IMR-90 (cell line): Measurements from ENCODE around the gene RTF1. TPM values are rescaled to one million over a fixed set of nuclear protein-coding genes. Genes with fewer than 3 reads are reported as not detected.

Experiments used
- ATAC-seq: fragments of 200-7000 bp; cut with Tn5 transposase; 2 replicates; pipeline ENCODE4 v1.9.1; 2020; ENCODE audit warnings: low read depth, mild to moderate bottlenecking, moderate library complexity
- BruUV-seq: library from RNA; stranded (reverse); fragments of 400-500 nt; replicated peaks from 2 replicates; lab custom pipeline; 2021; lab: Mats Ljungman, UMichigan
- CTCF ChIA-PET: fragments of 300-600 bp; formaldehyde crosslinking; extraction: SDS; loops from one replicate; lab custom pipeline; 2021; ENCODE audit warnings: antibody characterized with exemption; lab: Yijun Ruan, JAX
- POLR2A ChIA-PET: fragments of 300-600 bp; sonication (Branson Sonifier 250); formaldehyde crosslinking; loops from one replicate; lab custom pipeline; 2022; ENCODE audit warnings: antibody characterized with exemption; ENCODE audit not compliant: unreplicated experiment; lab: Charles Lee
- DNase-seq: peaks from one replicate; pipeline ENCODE4 v3.0.0; 2013
- H2AFZ ChIP-seq: replicated peaks from 2 replicates; pipeline ENCODE3; 2013; ENCODE audit warnings: low read length, mild to moderate bottlenecking; ENCODE audit not compliant: poor library complexity
- H2AK5ac ChIP-seq: 2 replicates; pipeline ENCODE4 v1.6.1; 2013; ENCODE audit warnings: low read depth, low read length, inconsistent platforms
- H2AK9ac ChIP-seq: replicated peaks from 2 replicates; pipeline ENCODE3; 2013; ENCODE audit warnings: mild to moderate bottlenecking, low read depth, low read length, moderate library complexity; ENCODE audit not compliant: poor library complexity
- H2BK120ac ChIP-seq: 2 replicates; pipeline ENCODE4 v1.6.1; 2013; ENCODE audit warnings: low read depth, low read length, inconsistent platforms
- H2BK15ac ChIP-seq: 3 replicates; pipeline ENCODE4 v1.6.1; 2013; ENCODE audit warnings: low read depth, low read length, inconsistent platforms
- H2BK20ac ChIP-seq: 2 replicates; pipeline ENCODE4 v1.6.1; 2013; ENCODE audit warnings: low read depth, mild to moderate bottlenecking, inconsistent platforms, low read length, moderate library complexity
- H2BK5ac ChIP-seq: 2 replicates; pipeline ENCODE4 v1.6.1; 2013; ENCODE audit warnings: mild to moderate bottlenecking, low read depth, low read length, inconsistent platforms; ENCODE audit not compliant: poor library complexity, severe bottlenecking
- H3K14ac ChIP-seq: replicated peaks from 2 replicates; pipeline ENCODE4 v1.6.1; 2013; ENCODE audit warnings: low read depth, low read length, inconsistent platforms
- H3K18ac ChIP-seq: 2 replicates; pipeline ENCODE4 v1.6.1; 2013; ENCODE audit warnings: low read depth, low read length, control low read depth
- H3K23ac ChIP-seq: 2 replicates; pipeline ENCODE4 v1.6.1; 2013; ENCODE audit warnings: low read depth, low read length, inconsistent platforms
- H3K27ac ChIP-seq: 2 replicates; pipeline ENCODE4 v1.5.1; 2013; ENCODE audit warnings: mild to moderate bottlenecking, control low read depth, low read length; ENCODE audit not compliant: insufficient read depth
- H3K27me3 ChIP-seq: 2 replicates; pipeline ENCODE4 v1.6.1; 2013; ENCODE audit warnings: low read length; ENCODE audit not compliant: control insufficient read depth, insufficient read depth
- H3K36me3 ChIP-seq: 2 replicates; pipeline ENCODE4 v1.6.1; 2013; ENCODE audit warnings: low read length, mixed read lengths; ENCODE audit not compliant: control insufficient read depth, insufficient read depth
- H3K4ac ChIP-seq: 2 replicates; pipeline ENCODE4 v1.6.1; 2013; ENCODE audit warnings: low read depth, low read length, inconsistent platforms
- H3K4me1 ChIP-seq: 2 replicates; pipeline ENCODE4 v1.6.1; 2013; ENCODE audit warnings: low read length, mixed read lengths; ENCODE audit not compliant: control insufficient read depth, insufficient read depth
- H3K4me2 ChIP-seq: 2 replicates; pipeline ENCODE4 v1.6.1; 2013; ENCODE audit warnings: low read depth, mild to moderate bottlenecking, control low read depth, low read length, moderate library complexity
- H3K4me3 ChIP-seq: 2 replicates; pipeline ENCODE4 v1.5.1; 2013; ENCODE audit warnings: low read depth, mild to moderate bottlenecking, control low read depth, low read length, moderate library complexity; ENCODE audit not compliant: insufficient read depth
- H3K56ac ChIP-seq: 2 replicates; pipeline ENCODE4 v1.6.1; 2013; ENCODE audit warnings: low read length, inconsistent platforms; ENCODE audit not compliant: insufficient read depth; ENCODE audit errors: extremely low read depth
- H3K79me1 ChIP-seq, 2 experiments: 2 replicates each; pipeline ENCODE4 v1.6.1; 2013; ENCODE audit warnings: low read length in 2 of 2, inconsistent platforms in 1 of 2, low read depth in 1 of 2
- H3K9ac ChIP-seq: 2 replicates; pipeline ENCODE4 v1.6.1; 2013; ENCODE audit warnings: low read depth, low read length, control low read depth
- H3K9me1 ChIP-seq: 2 replicates; pipeline ENCODE4 v1.6.1; 2013; ENCODE audit warnings: low read length, inconsistent platforms; ENCODE audit not compliant: insufficient read depth
- H3K9me3 ChIP-seq: 2 replicates; pipeline ENCODE4 v1.6.1; 2013; ENCODE audit warnings: low read length; ENCODE audit not compliant: control insufficient read depth, insufficient read depth
- H4K20me1 ChIP-seq: 2 replicates; pipeline ENCODE4 v1.6.1; 2013; ENCODE audit warnings: low read length, inconsistent platforms; ENCODE audit not compliant: insufficient read depth
- H4K5ac ChIP-seq: 2 replicates; pipeline ENCODE4 v1.6.1; 2013; ENCODE audit warnings: mild to moderate bottlenecking, low read depth, low read length, control low read depth
- H4K8ac ChIP-seq, 2 experiments: 2 replicates each; pipeline ENCODE4 v1.6.1; 2013; ENCODE audit warnings: low read depth in 2 of 2, low read length in 2 of 2, control low read depth in 1 of 2, inconsistent platforms in 1 of 2
- H4K91ac ChIP-seq: 2 replicates; pipeline ENCODE4 v1.6.1; 2013; ENCODE audit warnings: low read depth, low read length, inconsistent platforms; ENCODE audit not compliant: insufficient read depth
- BHLHE40 ChIP-seq: fragments of 150-350 bp; IDR thresholded peaks from 2 replicates; pipeline ENCODE4 v1.6.1; 2016; ENCODE audit warnings: mild to moderate bottlenecking, low read depth, low read length
- CEBPB ChIP-seq: IDR thresholded peaks from 2 replicates; pipeline ENCODE4 v1.6.1; 2012; ENCODE audit warnings: low read depth, low read length, improper control_type of control experiment
- CHD1 ChIP-seq: IDR thresholded peaks from 2 replicates; pipeline ENCODE4 v1.6.1; 2012; ENCODE audit warnings: low read depth, low read length, improper control_type of control experiment
- FOS ChIP-seq: fragments of 150-350 bp; IDR thresholded peaks from 2 replicates; pipeline ENCODE4 v1.6.1; 2016; ENCODE audit warnings: low read depth, low read length
- MAFK ChIP-seq: IDR thresholded peaks from 2 replicates; pipeline ENCODE4 v1.6.1; 2012; ENCODE audit warnings: low read depth, low read length, improper control_type of control experiment
- MAZ ChIP-seq: IDR thresholded peaks from 2 replicates; pipeline ENCODE4 v1.6.1; 2012; ENCODE audit warnings: low read depth, mild to moderate bottlenecking, low read length, improper control_type of control experiment, moderate library complexity, borderline replicate concordance
- MXI1 ChIP-seq: IDR thresholded peaks from 2 replicates; pipeline ENCODE4 v1.6.1; 2012; ENCODE audit warnings: low read depth, mild to moderate bottlenecking, low read length, moderate library complexity, borderline replicate concordance
- NFE2L2 ChIP-seq: fragments of 150-350 bp; IDR thresholded peaks from 2 replicates; pipeline ENCODE4 v1.6.1; 2016; ENCODE audit warnings: low read depth, mild to moderate bottlenecking, low read length
- POLR2A ChIP-seq: IDR thresholded peaks from 2 replicates; pipeline ENCODE4 v1.6.1; 2012; ENCODE audit warnings: mild to moderate bottlenecking, low read depth, low read length
- RAD21 ChIP-seq: IDR thresholded peaks from 2 replicates; pipeline ENCODE4 v1.6.1; 2012; ENCODE audit warnings: low read length, improper control_type of control experiment
- RCOR1 ChIP-seq: IDR thresholded peaks from 2 replicates; pipeline ENCODE4 v1.6.1; 2012; ENCODE audit warnings: mild to moderate bottlenecking, low read length, improper control_type of control experiment; ENCODE audit not compliant: insufficient replicate concordance
- RFX5 ChIP-seq: IDR thresholded peaks from 2 replicates; pipeline ENCODE4 v1.8.0; 2012; ENCODE audit warnings: low read depth, mild to moderate bottlenecking, low read length, moderate library complexity
- SMC3 ChIP-seq: fragments of 150-350 bp; IDR thresholded peaks from 2 replicates; pipeline ENCODE4 v1.6.1; 2016; ENCODE audit warnings: low read depth, mild to moderate bottlenecking, antibody characterized with exemption, low read length, moderate library complexity
- WGBS, 2 experiments: methylation state at CpG; one replicate each; pipeline versions ENCODE4 v1.1.5 to v1.1.7; 2013; ENCODE audit warnings: missing lambda C conversion rate in 2 of 2; ENCODE audit not compliant: insufficient read length in 1 of 2; ENCODE audit errors: extremely low coverage in 2 of 2; 5-methylcytosine and 5-hydroxymethylcytosine counted together
- dilution Hi-C: fragments of 300-500 bp; cut with HindIII; formaldehyde crosslinking; loops from one replicate; pipeline ENCODE4 v1.14.3; 2018; ENCODE audit warnings: low sequenced_read_pairs; ENCODE audit not compliant: unreplicated experiment
- in situ Hi-C: fragments of 300-500 bp; cut with MboI; formaldehyde crosslinking; loops from 3 replicates; pipeline ENCODE4 v1.14.3; 2019; ENCODE audit warnings: low sequenced_read_pairs, inconsistent platforms, mixed read lengths
- intact Hi-C: fragments of 100-400 bp; cut with micrococcal nuclease; formaldehyde crosslinking; loops from 2 replicates; pipeline ENCODE4 v1.10.0; 2022
- polyA plus RNA-seq, 3 experiments: library from polyadenylated mRNA; depleted of rRNA; stranded (reverse); fragments of >200 nt; gene quantifications; 2 replicates each; pipeline ENCODE4 v1.2.3, GENCODE V29; 2012; ENCODE audit warnings: low replicate concordance in 1 of 3
- total RNA-seq: library from RNA; depleted of rRNA; stranded (reverse); fragments of >200 nt; gene quantifications from 2 replicates; pipeline ENCODE4 v1.2.3, GENCODE V29; 2012
- TF ChIP-seq, protein P1 (sequence below): fragments of 150-350 bp; IDR thresholded peaks from 2 replicates; pipeline ENCODE4 v1.6.1; 2017; ENCODE audit warnings: mild to moderate bottlenecking, antibody characterized with exemption, low read length, low read depth
- TF ChIP-seq, protein P2 (sequence below): fragments of 150-350 bp; IDR thresholded peaks from 2 replicates; pipeline ENCODE4 v1.6.1; 2016; ENCODE audit warnings: low read depth, mild to moderate bottlenecking, low read length, moderate library complexity, borderline replicate concordance
- TF ChIP-seq, protein P3 (sequence below): conservative IDR thresholded peaks from 2 replicates; pipeline ENCODE4 v1.5.1; 2012; ENCODE audit warnings: mild to moderate bottlenecking, low read depth, low read length, improper control_type of control experiment

Gene RTF1
- total and polyA plus RNA-seq, 2 of the 4 experiments (the other 2 are of a cell fraction), result 15.1 to 24.3 TPM

GRCh38 chr15:41511331-41511898 is 94.5 kb downstream of the RTF1 start:
- intact Hi-C loops, result no loop called here
- Histone ChIP-seq H3K9me1 (no peaks in the 10 kb centered on the region), H2BK20ac (no peak overlapping the region), H4K91ac (no peak overlapping the region), H3K4me2 (no peak overlapping the region), H4K5ac (no peak overlapping the region), H3K23ac (no peak overlapping the region), H3K36me3 (peaks cover 2% of the 10 kb centered on the region; the same call in 1 of the 2 replicates), H4K20me1 (no peaks in the 10 kb centered on the region), H2AK9ac (no peak overlapping the region), H2BK120ac (no peak overlapping the region), H3K4me3 (no peak overlapping the region), H3K79me1 (no peaks in the 10 kb centered on the region), H2AK5ac (no peak overlapping the region), H3K27ac (no peak overlapping the region), H3K27me3 (peaks cover 38% of the 10 kb centered on the region), H4K8ac (no peak overlapping the region), H3K4ac (no peak overlapping the region), H2AFZ (no peak overlapping the region), H3K56ac (no peak overlapping the region), H3K9me3 (no peaks in the 10 kb centered on the region), H3K9ac (no peak overlapping the region), H3K14ac (no peak overlapping the region), H2BK5ac (no peak overlapping the region), H2BK15ac (no peak overlapping the region), H3K4me1 (peaks cover 8% of the 10 kb centered on the region; the same call in 1 of the 2 replicates), H3K18ac (no peak overlapping the region)
- CTCF ChIA-PET, result interaction anchor here (1.0 kb wide), 1 partner anchor 300 kb away, joined by 3 read pairs; no protein-coding TSS in a partner anchor
- POLR2A ChIA-PET, result no interaction called here
- DNase-seq (no peak), ATAC-seq (no peak)
- TF ChIP-seq BHLHE40 (no peak), MAFK (no peak), NFE2L2 (no peak), SMC3 (no peak), FOS (no peak), RCOR1 (no peak), POLR2A (no peak), MXI1 (no peak), RAD21 (no peak), CEBPB (no peak), MAZ (no peak), RFX5 (no peak), CHD1 (no peak)
- TF ChIP-seq, protein P1, sequence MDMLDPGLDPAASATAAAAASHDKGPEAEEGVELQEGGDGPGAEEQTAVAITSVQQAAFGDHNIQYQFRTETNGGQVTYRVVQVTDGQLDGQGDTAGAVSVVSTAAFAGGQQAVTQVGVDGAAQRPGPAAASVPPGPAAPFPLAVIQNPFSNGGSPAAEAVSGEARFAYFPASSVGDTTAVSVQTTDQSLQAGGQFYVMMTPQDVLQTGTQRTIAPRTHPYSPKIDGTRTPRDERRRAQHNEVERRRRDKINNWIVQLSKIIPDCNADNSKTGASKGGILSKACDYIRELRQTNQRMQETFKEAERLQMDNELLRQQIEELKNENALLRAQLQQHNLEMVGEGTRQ, result no peak
- TF ChIP-seq, protein P2, sequence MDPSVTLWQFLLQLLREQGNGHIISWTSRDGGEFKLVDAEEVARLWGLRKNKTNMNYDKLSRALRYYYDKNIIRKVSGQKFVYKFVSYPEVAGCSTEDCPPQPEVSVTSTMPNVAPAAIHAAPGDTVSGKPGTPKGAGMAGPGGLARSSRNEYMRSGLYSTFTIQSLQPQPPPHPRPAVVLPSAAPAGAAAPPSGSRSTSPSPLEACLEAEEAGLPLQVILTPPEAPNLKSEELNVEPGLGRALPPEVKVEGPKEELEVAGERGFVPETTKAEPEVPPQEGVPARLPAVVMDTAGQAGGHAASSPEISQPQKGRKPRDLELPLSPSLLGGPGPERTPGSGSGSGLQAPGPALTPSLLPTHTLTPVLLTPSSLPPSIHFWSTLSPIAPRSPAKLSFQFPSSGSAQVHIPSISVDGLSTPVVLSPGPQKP, result no peak
- TF ChIP-seq, protein P3, sequence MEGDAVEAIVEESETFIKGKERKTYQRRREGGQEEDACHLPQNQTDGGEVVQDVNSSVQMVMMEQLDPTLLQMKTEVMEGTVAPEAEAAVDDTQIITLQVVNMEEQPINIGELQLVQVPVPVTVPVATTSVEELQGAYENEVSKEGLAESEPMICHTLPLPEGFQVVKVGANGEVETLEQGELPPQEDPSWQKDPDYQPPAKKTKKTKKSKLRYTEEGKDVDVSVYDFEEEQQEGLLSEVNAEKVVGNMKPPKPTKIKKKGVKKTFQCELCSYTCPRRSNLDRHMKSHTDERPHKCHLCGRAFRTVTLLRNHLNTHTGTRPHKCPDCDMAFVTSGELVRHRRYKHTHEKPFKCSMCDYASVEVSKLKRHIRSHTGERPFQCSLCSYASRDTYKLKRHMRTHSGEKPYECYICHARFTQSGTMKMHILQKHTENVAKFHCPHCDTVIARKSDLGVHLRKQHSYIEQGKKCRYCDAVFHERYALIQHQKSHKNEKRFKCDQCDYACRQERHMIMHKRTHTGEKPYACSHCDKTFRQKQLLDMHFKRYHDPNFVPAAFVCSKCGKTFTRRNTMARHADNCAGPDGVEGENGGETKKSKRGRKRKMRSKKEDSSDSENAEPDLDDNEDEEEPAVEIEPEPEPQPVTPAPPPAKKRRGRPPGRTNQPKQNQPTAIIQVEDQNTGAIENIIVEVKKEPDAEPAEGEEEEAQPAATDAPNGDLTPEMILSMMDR, result no peak
- dilution Hi-C loops, result no loop called here
- no TSS peak for BruUV-seq
- in situ Hi-C loops, result no loop called here
- WGBS, 2 experiments, result 12% methylated on average over 38 of the region's 56 CpGs; no CpG with 5 or more reads in 1 of the 2 experiments
